HT-29 (cell line): Measurements from ENCODE around the gene NUDT8. TPM values are rescaled to one million over a fixed set of nuclear protein-coding genes. Genes with fewer than 3 reads are reported as not detected.
"Not testable (repeated sequence)": the region's sequence is repeated elsewhere in the genome, so short reads cannot be mapped to it uniquely, and the experiment has no call there.

Experiments
- DNase-seq: peaks from one replicate; pipeline ENCODE4 v3.0.0-alpha.2; 2015; ENCODE audit warnings: low spot score
- total RNA-seq: library from RNA; depleted of rRNA; stranded (reverse); fragments of >200 nt; shearing (Covaris generic); gene quantifications from 2 replicates; pipeline ENCODE4 v1.2.3, GENCODE V29; 2014

NUDT8 gene
- total RNA-seq, 1 experiment from 2014 or later = 72.9 TPM

GRCh38 chr11:67660752-67661151 is 31.0 kb upstream of the NUDT8 start:
- not testable (repeated sequence) for DNase-seq

GRCh38 chr11:67659651-67660165 is 30.0 kb upstream of the NUDT8 start:
- not testable (repeated sequence) for DNase-seq

GRCh38 chr11:67657300-67657699 is 27.6 kb upstream of the NUDT8 start:
- DNase-seq = no peak

DNA sequence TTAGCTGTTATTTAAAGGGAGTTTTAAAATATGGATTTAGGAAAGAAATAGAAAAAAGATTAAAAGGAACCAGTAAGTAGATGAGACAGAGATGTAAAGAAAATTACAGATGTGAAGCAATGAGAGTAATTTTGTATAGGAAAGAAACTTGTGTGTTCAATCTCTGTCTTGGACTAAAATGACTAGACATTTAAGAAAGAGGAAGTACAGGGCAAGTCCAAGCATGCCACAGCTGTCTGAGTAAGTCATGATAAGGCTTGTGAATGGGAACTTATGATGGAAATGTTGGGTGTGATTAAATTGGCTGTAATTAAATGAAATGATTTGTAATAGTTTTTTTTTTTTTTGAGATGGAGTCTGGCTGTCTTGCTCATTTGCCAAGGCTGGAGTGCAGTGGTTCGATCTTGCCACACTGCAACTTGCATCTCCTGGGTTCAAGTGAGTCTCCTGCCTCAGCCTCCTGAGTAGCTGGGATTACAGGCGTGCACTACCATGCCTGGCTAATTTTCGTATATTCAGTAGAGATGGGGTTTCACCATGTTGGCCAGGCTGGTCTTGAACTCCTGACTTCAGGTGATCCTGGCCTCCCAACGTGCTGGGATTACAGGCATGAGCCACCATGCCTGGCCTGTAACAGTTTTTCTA is 26.7 kb upstream of the NUDT8 start:
- DNase-seq = no peak

- DNase-seq = no peak
Measured at GRCh38 chr11:67654225-67654624, 24.5 kb upstream of the NUDT8 start.

DNA sequence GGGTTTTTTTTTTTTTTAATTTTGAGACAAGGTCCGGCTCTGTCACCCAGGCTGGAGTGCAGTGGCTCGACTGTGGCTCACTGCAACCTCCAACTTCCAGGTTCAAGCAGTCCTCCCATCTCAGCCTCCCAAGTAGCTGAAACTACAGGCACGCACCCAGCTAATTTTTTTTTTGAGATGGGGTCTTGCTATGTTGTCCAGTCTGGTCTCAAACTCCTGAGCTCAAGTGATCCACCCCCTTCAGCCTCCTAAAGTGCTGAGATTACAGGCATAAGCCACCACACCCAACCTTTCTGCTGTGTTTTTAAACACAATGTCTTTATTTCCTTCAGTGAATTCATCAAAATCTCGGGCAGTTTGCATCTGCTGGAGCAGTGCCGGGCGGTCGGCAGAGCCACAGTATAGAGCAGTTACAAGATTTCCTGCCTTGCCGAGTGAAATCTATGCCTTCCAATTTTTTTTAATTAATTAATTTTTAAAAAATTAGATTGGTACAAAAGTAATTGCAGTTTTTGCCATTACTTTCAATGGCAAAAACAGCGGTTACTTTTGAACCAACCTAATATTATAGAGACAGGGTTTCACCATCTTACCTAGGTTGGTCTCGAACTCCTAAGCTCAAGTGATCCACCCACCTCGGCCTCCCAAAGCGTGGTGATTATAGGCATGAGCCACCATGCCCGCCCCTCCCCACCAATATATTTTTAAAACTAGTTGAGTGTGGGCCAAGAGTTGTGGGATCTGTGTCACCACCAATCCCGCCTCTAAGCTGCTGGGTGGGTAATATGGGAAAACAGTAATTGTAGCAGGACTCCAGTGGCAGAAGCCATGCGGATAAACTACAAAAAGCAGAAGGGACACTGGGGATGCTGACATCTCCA is 23.5 kb upstream of the NUDT8 start:
- DNase-seq = no peak

- DNase-seq = no peak
Measured at GRCh38 chr11:67651976-67652781, 22.4 kb upstream of the NUDT8 start.

DNA sequence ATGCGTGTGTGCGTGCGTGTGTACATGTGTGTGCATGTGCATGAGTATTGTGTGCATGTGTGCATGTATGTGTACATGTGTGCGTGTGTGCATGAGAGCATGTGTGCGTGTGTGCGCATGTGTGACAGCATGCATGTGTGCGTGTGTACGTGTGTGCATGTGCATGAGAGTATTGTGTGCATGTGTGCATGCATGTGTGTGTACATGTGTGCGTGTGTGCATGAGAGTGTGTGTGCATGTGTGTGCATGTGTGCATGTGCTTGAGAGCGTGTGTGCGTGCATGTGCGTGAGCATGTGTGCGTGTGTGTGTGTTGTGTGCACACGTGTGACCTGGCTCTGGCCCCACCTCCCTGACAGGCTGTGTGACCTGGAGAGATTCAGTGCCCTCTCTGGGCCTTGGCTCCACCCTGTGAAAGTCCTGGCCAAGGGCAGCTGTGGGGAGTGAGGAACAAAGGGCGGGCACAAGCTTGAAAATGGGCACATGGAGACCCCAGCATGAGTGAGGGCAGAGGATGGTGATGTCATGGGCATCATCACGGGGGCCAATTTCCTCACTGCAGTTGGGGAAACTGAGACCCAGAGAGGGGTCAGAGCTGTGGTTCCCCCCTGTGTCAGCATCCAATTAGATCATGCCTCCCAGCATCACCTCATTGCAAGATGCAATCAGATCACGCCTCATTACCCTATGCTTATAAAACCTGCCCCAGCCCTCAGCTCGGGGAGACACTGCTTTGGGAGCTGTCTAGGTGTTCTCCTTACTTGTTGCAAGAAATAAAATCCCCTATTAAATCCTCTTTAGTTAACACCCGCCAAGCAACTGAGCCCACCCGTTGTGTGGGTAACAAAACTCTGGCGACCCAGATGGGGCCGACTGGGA is 20.1 kb upstream of the NUDT8 start:
- no peak for DNase-seq

DNA sequence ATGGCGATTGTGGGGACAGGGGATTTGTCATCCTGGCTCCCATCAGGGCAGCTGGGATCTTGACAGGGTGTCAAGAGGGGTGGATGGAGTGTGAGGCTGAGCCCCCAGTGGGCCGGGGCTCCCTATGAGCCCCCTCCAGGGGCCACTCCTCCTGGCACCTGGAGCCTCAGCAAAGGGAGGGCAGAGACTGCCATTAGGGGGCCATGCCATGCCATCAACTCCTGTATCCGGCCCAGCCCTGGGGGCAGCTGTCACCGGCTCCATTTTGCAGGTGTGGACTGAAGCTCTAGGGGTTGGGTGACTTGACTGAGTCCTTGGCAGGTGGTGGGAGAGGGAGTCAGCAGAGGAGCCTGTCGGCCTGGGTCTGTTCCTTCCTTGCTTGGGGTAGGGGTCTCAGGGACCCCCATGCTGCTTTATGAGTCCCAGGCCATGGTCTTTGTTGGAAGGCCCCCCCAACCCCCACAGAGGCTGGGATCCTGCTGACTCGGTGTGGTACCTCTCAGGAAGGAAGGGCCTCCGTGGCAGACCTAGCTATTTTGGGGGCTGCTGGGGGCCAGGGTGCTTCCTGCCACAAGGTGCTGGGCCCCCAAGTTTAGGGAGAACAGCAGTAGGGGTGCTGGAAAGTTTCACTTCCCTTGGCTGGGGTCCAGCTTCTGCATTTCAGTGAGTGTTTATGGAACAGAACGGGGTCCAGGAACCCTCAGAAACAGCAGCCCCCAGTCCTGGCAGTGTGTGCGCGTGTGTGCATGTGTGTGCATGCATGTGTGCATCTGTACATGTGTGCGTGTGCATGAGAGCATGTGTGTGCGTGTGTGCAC is 19.3 kb upstream of the NUDT8 start:
- DNase-seq = no peak

DNA sequence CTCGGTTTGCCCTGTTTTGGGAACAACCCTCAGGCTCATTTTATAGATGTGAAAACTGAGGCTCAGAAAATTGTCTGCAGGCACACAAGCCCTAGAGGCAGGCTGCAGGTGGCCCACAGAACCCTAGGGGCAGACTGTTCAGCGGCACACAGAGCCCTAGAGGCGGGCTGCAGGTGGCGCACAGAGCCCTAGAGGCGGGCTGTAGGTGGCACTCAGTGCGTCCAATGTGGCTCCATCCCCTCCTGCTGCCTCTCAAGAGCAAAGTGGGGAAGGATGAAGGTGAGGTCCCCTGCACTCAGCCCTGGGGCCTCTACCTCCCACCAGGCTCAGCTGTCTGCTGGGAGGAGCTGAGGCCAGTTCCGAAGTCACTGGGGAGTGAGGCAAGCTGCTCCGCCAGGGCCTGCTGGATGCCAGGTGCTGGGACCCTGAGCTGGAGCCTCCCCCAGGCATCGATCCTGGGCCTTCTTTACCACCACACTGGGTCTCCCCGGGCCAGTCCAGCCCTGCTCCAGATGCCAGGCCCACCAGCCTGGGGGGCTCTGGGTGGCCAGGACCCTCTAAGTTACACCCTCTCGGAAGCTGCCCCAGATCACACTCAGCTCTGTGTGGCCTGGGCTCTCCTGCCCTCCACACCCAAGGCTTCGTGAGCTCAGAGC is 18.5 kb upstream of the NUDT8 start:
- peak; percentile 86 for DNase-seq

GRCh38 chr11:67647471-67647870 is 17.7 kb upstream of the NUDT8 start:
- no peak for DNase-seq

- DNase-seq = no peak
Measured at GRCh38 chr11:67646535-67647336, 17.0 kb upstream of the NUDT8 start.

- DNase-seq = no peak
Measured at GRCh38 chr11:67645521-67646461, 16.1 kb upstream of the NUDT8 start.

GRCh38 chr11:67644472-67645418 is 15.0 kb upstream of the NUDT8 start:
- DNase-seq = no peak

DNA sequence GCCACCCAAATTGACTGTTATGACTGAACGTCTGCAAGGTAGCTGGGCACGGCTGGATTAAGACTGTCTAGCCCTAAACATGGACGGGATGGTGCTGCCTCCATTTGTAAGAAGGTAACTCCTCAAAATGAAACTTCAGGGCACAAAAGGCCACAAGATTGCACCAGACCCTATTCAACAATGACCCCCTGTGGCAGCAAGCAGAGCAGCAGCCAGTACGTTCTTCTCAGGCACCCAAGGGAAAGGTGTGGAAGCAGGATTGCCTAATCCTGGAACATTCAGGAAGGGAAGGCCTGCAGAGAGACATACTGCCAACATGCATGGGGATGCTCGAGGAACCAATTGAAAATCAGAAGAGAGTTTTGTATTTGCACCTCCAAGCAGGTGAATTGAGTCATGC is 14.3 kb upstream of the NUDT8 start:
- peak; percentile 46 for DNase-seq
